Keratinocyte (primary cell): Measurements from ENCODE around the gene PFKFB3. TPM values are rescaled to one million over a fixed set of nuclear protein-coding genes. Genes with fewer than 3 reads are reported as not detected.

Experiments used
- DNase-seq: peaks from one replicate; pipeline ENCODE4 v3.0.0-alpha.2; 2011; ENCODE audit warnings: low read depth, missing footprints, low spot score
- FAIRE-seq: peaks from 2 replicates; lab custom pipeline; 2011; peaks lifted over from hg19 to GRCh38; lab: Jason Lieb, UNC
- H2AFZ ChIP-seq: 2 replicates; pipeline ENCODE4 v1.6.0; 2012; ENCODE audit warnings: low read length, control low read depth, inconsistent platforms; ENCODE audit not compliant: control insufficient read depth
- H3K27ac ChIP-seq: 2 replicates; pipeline ENCODE4 v1.5.1; 2011; ENCODE audit warnings: low read length; ENCODE audit not compliant: control insufficient read depth, insufficient read depth
- H3K27me3 ChIP-seq: 3 replicates; pipeline ENCODE4 v1.6.0; 2011; ENCODE audit warnings: low read length; ENCODE audit not compliant: control insufficient read depth, insufficient read depth; ENCODE audit errors: extremely low read depth
- H3K36me3 ChIP-seq, 2 experiments: 2 replicates in 1 of 2; 3 replicates in 1 of 2; pipeline ENCODE4 v1.5.1; 2011; ENCODE audit warnings: low read length in 2 of 2, mild to moderate bottlenecking in 1 of 2; ENCODE audit not compliant: control insufficient read depth in 2 of 2, insufficient read depth in 2 of 2; ENCODE audit errors: extremely low read depth in 1 of 2
- H3K4me1 ChIP-seq: 3 replicates; pipeline ENCODE4 v1.5.1; 2011; ENCODE audit warnings: low read length; ENCODE audit not compliant: control insufficient read depth, insufficient read depth; ENCODE audit errors: extremely low read depth
- H3K4me2 ChIP-seq: 3 replicates; pipeline ENCODE4 v1.6.0; 2011; ENCODE audit warnings: low read depth, low read length; ENCODE audit not compliant: control insufficient read depth, insufficient read depth; ENCODE audit errors: extremely low read depth
- H3K4me3 ChIP-seq, 3 experiments: fragments of 200-600 bp in 1 of 3; sonication (generic) in 1 of 3; 2 replicates in 2 of 3; 3 replicates in 1 of 3; pipeline ENCODE4 v1.5.1; 2011 to 2016; ENCODE audit warnings: low read length in 3 of 3, mild to moderate bottlenecking in 3 of 3, control low read depth in 2 of 3, inconsistent platforms in 1 of 3, low read depth in 1 of 3, mixed read lengths in 1 of 3, mixed run types in 1 of 3, moderate library complexity in 1 of 3; ENCODE audit not compliant: control insufficient read depth in 2 of 3, insufficient read depth in 2 of 3; ENCODE audit errors: extremely low read depth in 1 of 3
- H3K79me2 ChIP-seq: 2 replicates; pipeline ENCODE4 v1.6.0; 2012; ENCODE audit warnings: low read length; ENCODE audit not compliant: control insufficient read depth, insufficient read depth
- H3K9ac ChIP-seq: 3 replicates; pipeline ENCODE4 v1.6.0; 2011; ENCODE audit warnings: low read length; ENCODE audit not compliant: control insufficient read depth, insufficient read depth; ENCODE audit errors: extremely low read depth
- H3K9me1 ChIP-seq: 3 replicates; pipeline ENCODE4 v1.6.0; 2011; ENCODE audit warnings: low read length; ENCODE audit not compliant: control insufficient read depth, insufficient read depth; ENCODE audit errors: extremely low read depth
- H3K9me3 ChIP-seq: 2 replicates; pipeline ENCODE4 v1.5.1; 2012; ENCODE audit warnings: low read depth, low read length; ENCODE audit not compliant: control insufficient read depth
- H4K20me1 ChIP-seq: 3 replicates; pipeline ENCODE4 v1.6.0; 2011; ENCODE audit warnings: low read length; ENCODE audit not compliant: control insufficient read depth, insufficient read depth; ENCODE audit errors: extremely low read depth
- CTCF ChIP-seq, 3 experiments: IDR thresholded peaks in 1 of 3; conservative IDR thresholded peaks in 1 of 3; optimal IDR thresholded peaks in 1 of 3; 2 replicates in 2 of 3; 3 replicates in 1 of 3; pipeline versions ENCODE3 to v1.5.1; 2011; ENCODE audit warnings: low read length in 3 of 3, mild to moderate bottlenecking in 3 of 3, moderate library complexity in 2 of 3, control low read depth in 1 of 3, inconsistent platforms in 1 of 3; ENCODE audit not compliant: insufficient read depth in 2 of 3; ENCODE audit errors: extremely low read depth in 1 of 3
- EZH2 ChIP-seq: IDR thresholded peaks from one replicate; pipeline ENCODE4 v1.6.1; 2012; ENCODE audit warnings: inconsistent platforms, mild to moderate bottlenecking, low read length, moderate library complexity
- dilution Hi-C: fragments of 300-500 bp; cut with MboI; formaldehyde crosslinking; loops from one replicate; pipeline ENCODE4 v1.7.0; 2020; ENCODE audit warnings: low sequenced_read_pairs; ENCODE audit not compliant: extremely low pct_ligation_motif_present
- polyA plus RNA-seq, 5 experiments: library from polyadenylated mRNA; depleted of rRNA in 3 of 5; stranded (reverse) in 3 of 5; stranded (forward) in 1 of 5; unstranded in 1 of 5; fragments of >200 nt; gene quantifications; 1 replicate in 1 of 5; 2 replicates in 3 of 5; 3 replicates in 1 of 5; pipeline versions ENCODE4 v1.2.1 to v1.2.3, GENCODE V29; 2011 to 2012; ENCODE audit warnings: missing spikeins in 2 of 5, low read depth in 1 of 5, low replicate concordance in 1 of 5

The PFKFB3 gene
- polyA plus RNA-seq, 1 donor (not counting 4 experiments of a cell fraction or from before 2014, with no cell fraction given), result 18.6 TPM

- Histone ChIP-seq H2AFZ (no peak overlapping the region), H3K4me2 (no peak overlapping the region), H3K27me3 (no peaks in the 10 kb centered on the region), H3K4me3 (no peak overlapping the region), H3K27ac (peak overlapping the region; percentile 15), H4K20me1 (no peaks in the 10 kb centered on the region), H3K9me1 (no peaks in the 10 kb centered on the region), H3K9me3 (no peaks in the 10 kb centered on the region), H3K4me1 (peaks cover 32% of the 10 kb centered on the region), H3K36me3 (peaks cover 38 to 45% of the 10 kb centered on the region in 2 experiments), H3K79me2 (peaks cover 7% of the 10 kb centered on the region), H3K9ac (no peak overlapping the region)
- no peak for FAIRE-seq
- DNase-seq, result no peak
- TF ChIP-seq CTCF (optimal IDR thresholded peaks at IDR 0.05 in 1 of 3, IDR thresholded peaks at IDR 0.05 in 1 of 3, conservative IDR thresholded peaks at IDR 0.05 in 1 of 3; ENCODE audit: extremely low read depth in 1 of 3, insufficient read depth in 2 of 3, low read length in 3 of 3) (no peak), EZH2 (no peak)
- dilution Hi-C loops, result no loop called here
Measured at GRCh38 chr10:6217611-6218010, 14.9 kb downstream of the PFKFB3 start.

DNA sequence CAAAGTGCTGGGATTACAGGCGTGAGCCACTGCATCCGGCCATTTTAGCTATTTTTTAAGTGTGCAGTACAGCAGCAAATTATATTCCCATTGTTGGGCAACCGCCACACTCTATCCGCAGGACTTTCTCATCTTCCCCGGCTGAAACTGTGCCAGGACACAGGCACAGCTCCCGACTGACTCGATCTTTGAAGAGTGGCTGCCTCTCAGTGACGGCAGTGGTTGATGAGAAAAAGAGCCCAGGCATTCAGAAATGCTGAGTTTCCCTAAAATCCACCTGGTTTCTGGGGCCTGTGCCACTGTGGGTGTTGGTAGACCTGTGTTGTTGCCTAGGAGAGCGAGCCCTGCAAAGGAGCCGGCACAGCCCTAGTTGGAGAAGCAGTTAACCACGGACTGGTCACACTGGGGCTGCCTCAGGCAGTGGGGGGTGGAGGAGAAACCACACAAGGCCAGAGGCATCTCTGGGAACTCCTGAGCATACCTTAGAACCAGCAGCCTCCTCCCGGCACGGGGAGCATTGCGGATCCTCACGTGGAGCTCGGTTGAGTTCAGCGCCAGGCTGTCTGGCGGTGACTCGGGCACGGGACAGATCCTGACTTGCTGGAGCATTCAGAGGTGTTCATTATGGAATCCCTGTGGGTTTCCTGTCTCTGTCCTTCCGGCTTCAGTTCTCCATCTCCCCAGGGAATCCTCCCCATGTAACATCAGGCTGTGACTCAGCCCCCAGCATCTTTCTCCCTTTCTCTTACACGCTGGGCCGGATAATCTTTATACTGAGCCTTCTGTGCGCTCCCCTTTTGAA, 16.2 kb downstream of the PFKFB3 start:
- no peaks in the 10 kb centered on the region for H3K9me3 ChIP-seq
- peak; percentile 100 for FAIRE-seq
- no peaks in the 10 kb centered on the region for H3K9me1 ChIP-seq
- peak; percentile 96 for DNase-seq
- peak overlapping the region; percentile 25 for H3K9ac ChIP-seq
- no peak overlapping the region for H3K4me3 ChIP-seq
- peak overlapping the region; percentile 68 for H3K27ac ChIP-seq
- H4K20me1 ChIP-seq, result no peaks in the 10 kb centered on the region
- H3K27me3 ChIP-seq, result no peaks in the 10 kb centered on the region
- H3K79me2 ChIP-seq, result peaks cover 2% of the 10 kb centered on the region
- H3K36me3 ChIP-seq, result peaks cover 42 to 51% of the 10 kb centered on the region in 2 experiments
- dilution Hi-C loops, result no loop called here
- H3K4me2 ChIP-seq, result peak overlapping the region; percentile 67
- H2AFZ ChIP-seq, result no peak overlapping the region
- H3K4me1 ChIP-seq, result peaks cover 34% of the 10 kb centered on the region
- TF ChIP-seq EZH2, result no peak
- TF ChIP-seq CTCF (optimal IDR thresholded peaks at IDR 0.05 in 1 of 3, IDR thresholded peaks at IDR 0.05 in 1 of 3, conservative IDR thresholded peaks at IDR 0.05 in 1 of 3; ENCODE audit: extremely low read depth in 1 of 3, insufficient read depth in 2 of 3, low read length in 3 of 3), result no peak
